H1 (cell line): ENCODE results near the gene MAN1C1. TPM values are rescaled to one million over a fixed set of nuclear protein-coding genes. Genes with fewer than 3 reads are reported as not detected.

Source experiments
- CTCF ChIA-PET: fragments of 300-600 bp; sonication (Branson Sonifier 250); formaldehyde crosslinking; loops from one replicate; lab custom pipeline; 2021; ENCODE audit not compliant: partially characterized antibody; lab: Charles Lee
- POLR2A ChIA-PET: fragments of 300-600 bp; sonication (Branson Sonifier 250); formaldehyde crosslinking; loops from one replicate; lab custom pipeline; 2021; ENCODE audit warnings: inconsistent platforms; ENCODE audit not compliant: partially characterized antibody; lab: Charles Lee
- DNase-seq, 2 experiments: peaks; one replicate each; pipeline versions ENCODE4 v3.0.0 to v3.0.0-alpha.2; 2010 to 2022; ENCODE audit warnings: low spot score in 2 of 2, low read depth in 1 of 2, mixed read lengths in 1 of 2
- FAIRE-seq: peaks from 2 replicates; lab custom pipeline; 2011; peaks lifted over from hg19 to GRCh38; lab: Jason Lieb, UNC
- H2AFZ ChIP-seq: 2 replicates; pipeline ENCODE4 v1.8.1; 2012; ENCODE audit warnings: low read length, inconsistent platforms
- H2AK5ac ChIP-seq: 2 replicates; pipeline ENCODE4 v1.6.1; 2013; ENCODE audit warnings: low read depth, low read length
- H2BK120ac ChIP-seq: replicated peaks from 2 replicates; pipeline ENCODE3; 2013; ENCODE audit warnings: low read depth, low read length, inconsistent platforms
- H2BK12ac ChIP-seq: 2 replicates; pipeline ENCODE4 v1.6.1; 2013; ENCODE audit warnings: low read depth, low read length
- H2BK15ac ChIP-seq: 2 replicates; pipeline ENCODE4 v1.6.1; 2013; ENCODE audit warnings: low read length
- H2BK20ac ChIP-seq: 2 replicates; pipeline ENCODE4 v1.6.1; 2013; ENCODE audit warnings: low read length
- H2BK5ac ChIP-seq: 2 replicates; pipeline ENCODE4 v1.6.1; 2013; ENCODE audit warnings: low read depth, low read length
- H3K14ac ChIP-seq: 2 replicates; pipeline ENCODE4 v1.6.1; 2013; ENCODE audit warnings: inconsistent platforms; ENCODE audit not compliant: insufficient read length
- H3K18ac ChIP-seq: 2 replicates; pipeline ENCODE4 v1.6.1; 2013; ENCODE audit warnings: low read length; ENCODE audit errors: extremely low read depth
- H3K23ac ChIP-seq: 2 replicates; pipeline ENCODE4 v1.6.1; 2013; ENCODE audit warnings: inconsistent platforms; ENCODE audit not compliant: insufficient read length
- H3K23me2 ChIP-seq: 2 replicates; pipeline ENCODE4 v1.6.1; 2013; ENCODE audit warnings: low read depth, low read length
- H3K27ac ChIP-seq: 2 replicates; pipeline ENCODE4 v1.6.1; 2011; ENCODE audit warnings: low read depth, low read length, inconsistent platforms
- H3K27me3 ChIP-seq, 4 experiments: replicated peaks in 1 of 4; 1 replicate in 1 of 4; 2 replicates in 3 of 4; pipeline versions ENCODE4 v1.6.1 to v1.8.1; 2011 to 2013; ENCODE audit warnings: low read length in 3 of 4, mild to moderate bottlenecking in 3 of 4, inconsistent platforms in 2 of 4, mixed read lengths in 2 of 4, moderate library complexity in 1 of 4; ENCODE audit not compliant: control insufficient read depth in 3 of 4, insufficient read depth in 3 of 4; ENCODE audit errors: extremely low read depth in 1 of 4
- H3K36me3 ChIP-seq, 4 experiments: 2 replicates each; pipeline versions ENCODE4 v1.6.1 to v1.8.1; 2011 to 2013; ENCODE audit warnings: mild to moderate bottlenecking in 4 of 4, low read length in 3 of 4, moderate library complexity in 2 of 4, control low read depth in 1 of 4, inconsistent platforms in 1 of 4; ENCODE audit not compliant: insufficient read depth in 4 of 4, control insufficient read depth in 2 of 4
- H3K4ac ChIP-seq: replicated peaks from 2 replicates; pipeline ENCODE3; 2013; ENCODE audit warnings: low read length, low read depth, mixed read lengths, inconsistent platforms; ENCODE audit not compliant: insufficient read length
- H3K4me1 ChIP-seq, 4 experiments: replicated peaks in 1 of 4; 1 replicate in 1 of 4; 2 replicates in 3 of 4; pipeline versions ENCODE4 v1.6.1 to v1.8.1; 2011 to 2013; ENCODE audit warnings: low read length in 3 of 4, inconsistent platforms in 2 of 4, mixed read lengths in 1 of 4; ENCODE audit not compliant: insufficient read depth in 4 of 4, control insufficient read depth in 3 of 4
- H3K4me2 ChIP-seq, 2 experiments: 2 replicates each; pipeline versions ENCODE4 v1.6.1 to v1.8.1; 2011 to 2013; ENCODE audit warnings: low read depth in 2 of 2, low read length in 2 of 2, control low read depth in 1 of 2, inconsistent platforms in 1 of 2, mild to moderate bottlenecking in 1 of 2; ENCODE audit not compliant: insufficient read depth in 1 of 2
- H3K4me3 ChIP-seq, 4 experiments: fragments of 200-600, 300-600 bp in 1 of 4; sonication (generic), shearing (Covaris generic), sonication (Bioruptor Twin) in 1 of 4; 2 replicates each; pipeline versions ENCODE4 v1.5.1 to v1.8.1; 2011 to 2016; ENCODE audit warnings: low read length in 4 of 4, low read depth in 3 of 4, control low read depth in 2 of 4, inconsistent platforms in 2 of 4, mild to moderate bottlenecking in 2 of 4, mixed read lengths in 1 of 4, moderate library complexity in 1 of 4; ENCODE audit not compliant: insufficient read depth in 2 of 4; ENCODE audit errors: extremely low read depth in 1 of 4
- H3K56ac ChIP-seq: replicated peaks from 2 replicates; pipeline ENCODE3; 2013; ENCODE audit warnings: low read depth, mild to moderate bottlenecking, mixed read lengths, low read length, inconsistent platforms; ENCODE audit not compliant: insufficient read length
- H3K79me1 ChIP-seq: 2 replicates; pipeline ENCODE4 v1.6.1; 2013; ENCODE audit warnings: low read depth, low read length, control low read depth
- H3K79me2 ChIP-seq, 2 experiments: 2 replicates each; pipeline versions ENCODE4 v1.6.1 to v1.8.1; 2012 to 2013; ENCODE audit warnings: low read length in 2 of 2, mild to moderate bottlenecking in 2 of 2, inconsistent platforms in 1 of 2; ENCODE audit not compliant: insufficient read depth in 2 of 2, control insufficient read depth in 1 of 2
- H3K9ac ChIP-seq, 4 experiments: replicated peaks in 1 of 4; 1 replicate in 1 of 4; 2 replicates in 3 of 4; pipeline versions ENCODE4 v1.6.1 to v1.8.1; 2011 to 2013; ENCODE audit warnings: low read depth in 3 of 4, low read length in 3 of 4, control low read depth in 2 of 4, mild to moderate bottlenecking in 2 of 4, moderate library complexity in 2 of 4, inconsistent platforms in 1 of 4; ENCODE audit errors: extremely low read depth in 1 of 4
- H3K9me3 ChIP-seq, 2 experiments: 2 replicates each; pipeline versions ENCODE4 v1.6.1 to v1.8.1; 2012 to 2013; ENCODE audit warnings: mild to moderate bottlenecking in 2 of 2, moderate library complexity in 2 of 2, control low read depth in 1 of 2, inconsistent platforms in 1 of 2, low read depth in 1 of 2, low read length in 1 of 2, mixed read lengths in 1 of 2; ENCODE audit not compliant: insufficient read depth in 2 of 2
- H4K20me1 ChIP-seq, 2 experiments: replicated peaks in 1 of 2; 2 replicates each; pipeline versions ENCODE3 to v1.8.1; 2011 to 2013; ENCODE audit warnings: inconsistent platforms in 2 of 2, low read length in 2 of 2, mild to moderate bottlenecking in 1 of 2; ENCODE audit not compliant: insufficient read depth in 2 of 2, control insufficient read depth in 1 of 2
- H4K5ac ChIP-seq: 2 replicates; pipeline ENCODE4 v1.6.1; 2013; ENCODE audit warnings: low read length, low read depth, mixed read lengths, inconsistent platforms; ENCODE audit not compliant: insufficient read length
- H4K8ac ChIP-seq: 2 replicates; pipeline ENCODE4 v1.8.0; 2013; ENCODE audit warnings: mild to moderate bottlenecking, moderate library complexity, low read length, inconsistent platforms; ENCODE audit not compliant: insufficient read depth; ENCODE audit errors: extremely low read depth
- H4K91ac ChIP-seq: replicated peaks from 2 replicates; pipeline ENCODE3; 2013; ENCODE audit warnings: low read length, mixed read lengths, inconsistent platforms; ENCODE audit not compliant: insufficient read length
- CBX5 ChIP-seq: fragments of 300-800, 300-1000 bp; sonication (generic); IDR thresholded peaks from 2 replicates; pipeline ENCODE4 v1.7.1; 2016; ENCODE audit warnings: antibody characterized with exemption, low read length, low read depth
- WGBS, 2 experiments: shearing (Covaris generic) in 1 of 2; methylation state at CpG; one replicate each; pipeline versions ENCODE4 v1.1.6 to v1.1.7; 2013 to 2015; ENCODE audit warnings: low lambda C conversion rate in 2 of 2, mixed read lengths in 2 of 2, inconsistent platforms in 1 of 2, low coverage in 1 of 2, missing lambda C conversion rate in 1 of 2; ENCODE audit not compliant: insufficient replicate concordance in 2 of 2, insufficient coverage in 1 of 2, insufficient read length in 1 of 2; ENCODE audit errors: extremely low coverage in 1 of 2, missing lambda C conversion rate in 1 of 2; 5-methylcytosine and 5-hydroxymethylcytosine counted together
- polyA plus RNA-seq, 7 experiments: library from polyadenylated mRNA; depleted of rRNA in 3 of 7; stranded (reverse) in 5 of 7; unstranded in 2 of 7; fragments of >200 nt in 5 of 7; fragments of 200-250 nt in 2 of 7; gene quantifications; 1 replicate in 5 of 7; 2 replicates in 1 of 7; 4 replicates in 1 of 7; pipeline versions ENCODE4 v1.2.1 to v1.2.3, GENCODE V29; 2011 to 2013; ENCODE audit warnings: missing spikeins in 2 of 7, mixed read lengths in 2 of 7
- total RNA-seq: library from RNA; stranded (reverse); fragmentation: NEBNext Ultra II Directional; extraction: Animal tissue kit (Norgen Biotek cat#: 25700); gene quantifications from 2 replicates; pipeline ENCODE4 v1.2.1, GENCODE V29; 2021

Gene MAN1C1
- total and polyA plus RNA-seq, 2 of the 8 experiments (the other 6 are each of a cell fraction or from before 2014, with no cell fraction given): 7.8 to 15.2 TPM

- H3K9ac ChIP-seq: no peak overlapping the region
- no peak overlapping the region for H2BK20ac ChIP-seq
- no peak overlapping the region for H2BK15ac ChIP-seq
- H2AK5ac ChIP-seq: no peak overlapping the region
- 82% methylated on average over 6 of the region's 6 CpGs; no CpG with 5 or more reads in 1 of the 2 experiments for WGBS, 2 experiments
- no peaks in the 10 kb centered on the region for H3K79me1 ChIP-seq
- H2AFZ ChIP-seq: no peak overlapping the region
- ChIA-PET CTCF (interaction anchor here (1.1 to 7.8 kb wide), 4 partner anchors 11 to 128 kb away, joined by 3 to 53 read pairs (median 12); no protein-coding TSS in a partner anchor), POLR2A (interaction anchor here (1.1 kb wide), 1 partner anchor 10 kb away, joined by 3 read pairs; no protein-coding TSS in a partner anchor)
- TF ChIP-seq CBX5: no peak
- no peak overlapping the region for H4K5ac ChIP-seq
- no peaks in the 10 kb centered on the region for H3K36me3 ChIP-seq
- no peak overlapping the region for H2BK5ac ChIP-seq
- no peak overlapping the region for H3K4ac ChIP-seq
- H4K91ac ChIP-seq: no peak overlapping the region
- H3K4me2 ChIP-seq: no peak overlapping the region
- no peak overlapping the region for H4K8ac ChIP-seq
- H3K14ac ChIP-seq: no peak overlapping the region
- no peaks in the 10 kb centered on the region for H3K9me3 ChIP-seq
- H3K23me2 ChIP-seq: no peaks in the 10 kb centered on the region
- no peak overlapping the region for H3K27ac ChIP-seq
- DNase-seq: no peak
- no peak for FAIRE-seq
- H3K79me2 ChIP-seq: no peaks in the 10 kb centered on the region
- no peaks in the 10 kb centered on the region for H4K20me1 ChIP-seq
- H2BK12ac ChIP-seq: no peak overlapping the region
- no peak overlapping the region for H3K4me3 ChIP-seq
- H3K4me1 ChIP-seq: no peaks in the 10 kb centered on the region; a peak in 1 of 7 replicates
- no peak overlapping the region for H3K18ac ChIP-seq
- H2BK120ac ChIP-seq: no peak overlapping the region
- no peaks in the 10 kb centered on the region; a peak in 1 of 7 replicates for H3K27me3 ChIP-seq
- no peak overlapping the region for H3K56ac ChIP-seq
- H3K23ac ChIP-seq: no peak overlapping the region
Observed at GRCh38 chr1:25737130-25737529, 120.5 kb downstream of the MAN1C1 start.
